Thyroid gland (tissue), 4 donors: Measurements from ENCODE around the gene CDK16. TPM values are rescaled to one million over a fixed set of nuclear protein-coding genes. Genes with fewer than 3 reads are reported as not detected.

ENCODE experiments used
- DNase-seq, 2 donors: peaks; one replicate each; pipeline ENCODE4 v3.0.0-alpha.2; 2019
- H3K27ac ChIP-seq, 3 donors: fragments of 200-600 bp; sonication (generic); 1 replicate in 2 of 3; 2 replicates in 1 of 3; pipeline ENCODE4 v1.5.1; 2016 to 2019; ENCODE audit warnings: mild to moderate bottlenecking in 1 of 3, moderate library complexity in 1 of 3
- H3K27me3 ChIP-seq: fragments of 200-600 bp; sonication (generic); one replicate; pipeline ENCODE4 v1.5.1; 2019
- H3K36me3 ChIP-seq, 2 donors: fragments of 200-600 bp; sonication (generic); one replicate each; pipeline ENCODE4 v1.5.1; 2016 to 2019
- H3K4me1 ChIP-seq, 2 donors: fragments of 200-600 bp; sonication (generic); one replicate each; pipeline ENCODE4 v1.5.1; 2017 to 2019
- H3K4me3 ChIP-seq, 3 donors: fragments of 200-600 bp; sonication (generic); replicated peaks in 1 of 3; 1 replicate in 2 of 3; 2 replicates in 1 of 3; pipeline ENCODE4 v1.5.1; 2016; ENCODE audit warnings: mild to moderate bottlenecking in 1 of 3
- H3K9me3 ChIP-seq: fragments of 200-600 bp; sonication (generic); one replicate; pipeline ENCODE4 v1.5.1; 2017
- CTCF ChIP-seq, 6 experiments: fragments of 200-600 bp in 3 of 6; fragments of 450-650 bp in 3 of 6; sonication (generic) in 3 of 6; IDR thresholded peaks; one replicate each; pipeline ENCODE4 v1.5.1; 2016 to 2019; ENCODE audit warnings: antibody characterized with exemption in 6 of 6, mild to moderate bottlenecking in 2 of 6, inconsistent platforms in 1 of 6, moderate library complexity in 1 of 6
- POLR2A ChIP-seq, 2 donors: fragments of 450-650 bp; IDR thresholded peaks; one replicate each; pipeline ENCODE4 v1.6.1; 2017; ENCODE audit warnings: antibody characterized with exemption in 2 of 2, mild to moderate bottlenecking in 2 of 2, moderate library complexity in 1 of 2
- WGBS, 2 donors: methylation state at CpG; one replicate each; pipeline ENCODE4 v1.1.5; 2017; 5-methylcytosine and 5-hydroxymethylcytosine counted together
- intact Hi-C: fragments of 100-400 bp; cut with DNase I; formaldehyde crosslinking; loops from one replicate; pipeline ENCODE4 v1.15.1; 2023
- total RNA-seq, 4 donors: library from RNA; depleted of rRNA; stranded (reverse); fragments of >200 nt; gene quantifications; one replicate each; pipeline ENCODE4 v1.2.3, GENCODE V29; 2016

CDK16 gene
- total RNA-seq, 4 donors from 2014 or later = 76.6 to 111 (median 93.7) TPM

DNA sequence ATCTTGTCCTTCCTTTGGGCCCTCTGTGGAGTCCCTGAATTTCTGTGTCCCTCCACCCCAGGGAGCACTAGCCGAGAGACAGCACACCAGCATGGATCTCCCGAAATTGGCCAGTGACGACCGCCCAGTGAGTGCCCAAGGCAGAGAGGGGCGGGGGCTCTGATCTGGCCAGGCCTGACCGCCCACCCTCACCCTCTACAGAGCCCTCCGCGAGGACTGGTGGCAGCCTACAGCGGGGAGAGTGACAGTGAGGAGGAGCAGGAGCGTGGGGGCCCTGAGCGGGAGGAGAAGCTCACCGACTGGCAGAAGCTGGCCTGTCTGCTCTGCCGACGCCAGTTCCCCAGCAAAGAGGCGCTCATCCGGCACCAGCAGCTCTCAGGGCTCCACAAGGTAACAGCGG is 33.2 kb upstream of the CDK16 start:
- no peaks in the 10 kb centered on the region for H3K9me3 ChIP-seq
- H3K36me3 ChIP-seq = peaks cover 7 to 15% of the 10 kb centered on the region in 2 donors
- intact Hi-C loops = no loop called here
- H3K4me1 ChIP-seq = peaks cover 0 to 10% of the 10 kb centered on the region in 2 donors
- no peaks in the 10 kb centered on the region for H3K27me3 ChIP-seq
- peak overlapping the region; percentile 41 to 44 (median 43) for H3K27ac ChIP-seq
- peak; percentile 24 to 33 for DNase-seq
- no peak overlapping the region for H3K4me3 ChIP-seq
- TF ChIP-seq CTCF (IDR thresholded peaks at IDR 0.05) = no peak
- TF ChIP-seq POLR2A (IDR thresholded peaks at IDR 0.05) = no peak
- 68 to 87% methylated on average over 9 to 12 of the region's 17 CpGs for WGBS, 2 donors

GRCh38 chrX:47186096-47186740 is 32.3 kb upstream of the CDK16 start:
- Histone ChIP-seq H3K9me3 (no peaks in the 10 kb centered on the region), H3K27me3 (no peaks in the 10 kb centered on the region), H3K4me1 (peaks cover 2 to 12% of the 10 kb centered on the region in 2 donors), H3K36me3 (peaks cover 7 to 15% of the 10 kb centered on the region in 2 donors), H3K4me3 (no peak overlapping the region), H3K27ac (peak overlapping the region; percentile 43 to 44 (median 44))
- DNase-seq = no peak
- intact Hi-C loops = no loop called here
- no peak for TF ChIP-seq CTCF (IDR thresholded peaks at IDR 0.05)
- no peak for TF ChIP-seq POLR2A (IDR thresholded peaks at IDR 0.05)
- WGBS, 2 donors = 87 to 93% methylated on average over 9 to 10 of the region's 27 CpGs

- intact Hi-C loops = no loop called here
- 0 to 20% methylated on average over 1 to 4 of the region's 4 CpGs for WGBS, 2 donors
- peaks cover 3 to 12% of the 10 kb centered on the region in 2 donors for H3K4me1 ChIP-seq
- DNase-seq = peak; percentile 91 to 92
- peaks cover 5 to 12% of the 10 kb centered on the region in 2 donors for H3K36me3 ChIP-seq
- peak overlapping the region; percentile 9 to 77 (median 69) for H3K27ac ChIP-seq
- H3K9me3 ChIP-seq = no peaks in the 10 kb centered on the region
- H3K4me3 ChIP-seq = no peak overlapping the region
- no peak for TF ChIP-seq POLR2A (IDR thresholded peaks at IDR 0.05)
- no peak for TF ChIP-seq CTCF (IDR thresholded peaks at IDR 0.05)
- no peaks in the 10 kb centered on the region for H3K27me3 ChIP-seq
Observed at GRCh38 chrX:47187106-47187677, 31.3 kb upstream of the CDK16 start.

- Histone ChIP-seq H3K4me1 (peaks cover 17 to 24% of the 10 kb centered on the region in 2 donors), H3K9me3 (no peaks in the 10 kb centered on the region), H3K27me3 (no peaks in the 10 kb centered on the region), H3K27ac (no peak overlapping the region), H3K4me3 (no peak overlapping the region), H3K36me3 (peaks cover 0 to 8% of the 10 kb centered on the region in 2 donors)
- TF ChIP-seq POLR2A (IDR thresholded peaks at IDR 0.05) = no peak
- no peak for TF ChIP-seq CTCF (IDR thresholded peaks at IDR 0.05)
- WGBS, 2 donors = 74 to 77% methylated on average over 17 to 18 of the region's 19 CpGs
- no peak for DNase-seq
- intact Hi-C loops = loop anchor here (5.0 kb wide), 2 partner anchors 197 to 337 kb away; no protein-coding TSS in a partner anchor
Observed at GRCh38 chrX:47189906-47190305, 28.6 kb upstream of the CDK16 start.
